ENCODE data around the gene MUC5B.

DNA sequence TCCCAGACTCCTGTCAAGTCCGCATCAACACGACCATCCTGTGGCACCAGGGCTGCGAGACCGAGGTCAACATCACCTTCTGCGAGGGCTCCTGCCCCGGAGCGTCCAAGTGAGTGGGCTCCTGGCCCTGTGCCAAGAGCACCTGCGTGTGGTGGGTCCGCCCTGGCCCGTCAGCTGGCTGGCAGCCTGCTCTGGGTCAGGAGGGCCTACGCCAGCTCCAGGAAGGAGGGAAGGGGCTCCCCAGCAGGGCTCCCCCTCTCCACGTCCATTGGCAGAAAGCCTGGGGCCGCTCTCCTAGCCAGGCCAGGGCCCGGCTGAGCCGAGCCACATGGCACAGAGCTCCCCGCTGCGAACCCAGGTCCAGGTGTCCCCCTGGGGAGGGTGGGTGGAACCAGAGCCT is 37.8 kb downstream of the MUC5B start:
- no peak for TF ChIP-seq CTCF (IDR thresholded peaks at IDR 0.05)
- no peak for TF ChIP-seq HMGXB4 (CRISPR knock-in tag; IDR thresholded peaks at IDR 0.05)
- TF ChIP-seq NR3C1 (CRISPR knock-in tag; conservative IDR thresholded peaks at IDR 0.05; ENCODE audit: low read depth): no peak
- TF ChIP-seq KAT7 (CRISPR knock-in tag; IDR thresholded peaks at IDR 0.05; ENCODE audit: borderline replicate concordance): no peak
- TF ChIP-seq NR2C2 (CRISPR knock-in tag; IDR thresholded peaks at IDR 0.05): no peak
- no peak for TF ChIP-seq TEAD1 (CRISPR knock-in tag; IDR thresholded peaks at IDR 0.05)
- TF ChIP-seq TP53 (CRISPR knock-in tag; IDR thresholded peaks at IDR 0.05): no peak
- TF ChIP-seq, protein P1, sequence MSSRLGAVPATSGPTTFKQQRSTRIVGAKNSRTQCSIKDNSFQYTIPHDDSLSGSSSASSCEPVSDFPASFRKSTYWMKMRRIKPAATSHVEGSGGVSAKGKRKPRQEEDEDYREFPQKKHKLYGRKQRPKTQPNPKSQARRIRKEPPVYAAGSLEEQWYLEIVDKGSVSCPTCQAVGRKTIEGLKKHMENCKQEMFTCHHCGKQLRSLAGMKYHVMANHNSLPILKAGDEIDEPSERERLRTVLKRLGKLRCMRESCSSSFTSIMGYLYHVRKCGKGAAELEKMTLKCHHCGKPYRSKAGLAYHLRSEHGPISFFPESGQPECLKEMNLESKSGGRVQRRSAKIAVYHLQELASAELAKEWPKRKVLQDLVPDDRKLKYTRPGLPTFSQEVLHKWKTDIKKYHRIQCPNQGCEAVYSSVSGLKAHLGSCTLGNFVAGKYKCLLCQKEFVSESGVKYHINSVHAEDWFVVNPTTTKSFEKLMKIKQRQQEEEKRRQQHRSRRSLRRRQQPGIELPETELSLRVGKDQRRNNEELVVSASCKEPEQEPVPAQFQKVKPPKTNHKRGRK (CRISPR knock-in tag; IDR thresholded peaks at IDR 0.05; ENCODE audit: borderline replicate concordance): no peak
- TF ChIP-seq, protein P2, sequence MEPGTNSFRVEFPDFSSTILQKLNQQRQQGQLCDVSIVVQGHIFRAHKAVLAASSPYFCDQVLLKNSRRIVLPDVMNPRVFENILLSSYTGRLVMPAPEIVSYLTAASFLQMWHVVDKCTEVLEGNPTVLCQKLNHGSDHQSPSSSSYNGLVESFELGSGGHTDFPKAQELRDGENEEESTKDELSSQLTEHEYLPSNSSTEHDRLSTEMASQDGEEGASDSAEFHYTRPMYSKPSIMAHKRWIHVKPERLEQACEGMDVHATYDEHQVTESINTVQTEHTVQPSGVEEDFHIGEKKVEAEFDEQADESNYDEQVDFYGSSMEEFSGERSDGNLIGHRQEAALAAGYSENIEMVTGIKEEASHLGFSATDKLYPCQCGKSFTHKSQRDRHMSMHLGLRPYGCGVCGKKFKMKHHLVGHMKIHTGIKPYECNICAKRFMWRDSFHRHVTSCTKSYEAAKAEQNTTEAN (CRISPR knock-in tag; IDR thresholded peaks at IDR 0.05): no peak
- TF ChIP-seq PRRX2 (CRISPR knock-in tag; IDR thresholded peaks at IDR 0.05): no peak
- TF ChIP-seq, protein P3, sequence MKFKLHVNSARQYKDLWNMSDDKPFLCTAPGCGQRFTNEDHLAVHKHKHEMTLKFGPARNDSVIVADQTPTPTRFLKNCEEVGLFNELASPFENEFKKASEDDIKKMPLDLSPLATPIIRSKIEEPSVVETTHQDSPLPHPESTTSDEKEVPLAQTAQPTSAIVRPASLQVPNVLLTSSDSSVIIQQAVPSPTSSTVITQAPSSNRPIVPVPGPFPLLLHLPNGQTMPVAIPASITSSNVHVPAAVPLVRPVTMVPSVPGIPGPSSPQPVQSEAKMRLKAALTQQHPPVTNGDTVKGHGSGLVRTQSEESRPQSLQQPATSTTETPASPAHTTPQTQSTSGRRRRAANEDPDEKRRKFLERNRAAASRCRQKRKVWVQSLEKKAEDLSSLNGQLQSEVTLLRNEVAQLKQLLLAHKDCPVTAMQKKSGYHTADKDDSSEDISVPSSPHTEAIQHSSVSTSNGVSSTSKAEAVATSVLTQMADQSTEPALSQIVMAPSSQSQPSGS (CRISPR knock-in tag; IDR thresholded peaks at IDR 0.05; ENCODE audit: borderline replicate concordance, low read depth): no peak

Measured in WTC11 (cell line).